Endothelial cell (in vitro differentiated cells): ENCODE measurements around the gene MAST1. TPM values are rescaled to one million over a fixed set of nuclear protein-coding genes. Genes with fewer than 3 reads are reported as not detected.

Experiments used
- DNase-seq: peaks from one replicate; pipeline ENCODE4 v3.0.0; 2021; ENCODE audit warnings: low spot score
- H3K27ac Mint-ChIP-seq: one replicate; pipeline ENCODE4 v1.8.0; 2021; ENCODE audit warnings: mixed read lengths, inconsistent platforms; ENCODE audit not compliant: unreplicated experiment
- H3K27me3 Mint-ChIP-seq: one replicate; pipeline ENCODE4 v1.8.0; 2021; ENCODE audit warnings: mild to moderate bottlenecking, moderate library complexity, mixed read lengths, inconsistent platforms; ENCODE audit not compliant: unreplicated experiment
- H3K36me3 Mint-ChIP-seq: one replicate; pipeline ENCODE4 v1.8.0; 2021; ENCODE audit warnings: mild to moderate bottlenecking, low read depth, mixed read lengths, inconsistent platforms; ENCODE audit not compliant: unreplicated experiment
- H3K4me1 Mint-ChIP-seq: one replicate; pipeline ENCODE4 v1.8.0; 2021; ENCODE audit warnings: mild to moderate bottlenecking, mixed read lengths, inconsistent platforms; ENCODE audit not compliant: unreplicated experiment
- H3K4me3 Mint-ChIP-seq: one replicate; pipeline ENCODE4 v1.8.0; 2021; ENCODE audit warnings: mild to moderate bottlenecking, mixed read lengths, inconsistent platforms; ENCODE audit not compliant: unreplicated experiment
- H3K9me3 Mint-ChIP-seq: one replicate; pipeline ENCODE4 v1.8.0; 2021; ENCODE audit warnings: mixed read lengths, inconsistent platforms; ENCODE audit not compliant: unreplicated experiment
- CTCF ChIP-seq: fragments of 200-600 bp; sonication (generic); IDR thresholded peaks from one replicate; pipeline ENCODE4 v1.5.0; 2021; ENCODE audit warnings: antibody characterized with exemption; ENCODE audit not compliant: unreplicated experiment
- long read RNA-seq: library from polyadenylated mRNA; unstranded; transcript quantifications from one replicate; pipeline ENCODE4 v2.0.0, GENCODE V29; 2020; ENCODE audit not compliant: unreplicated experiment
- total RNA-seq: library from RNA; stranded (reverse); fragmentation: NEBNext Ultra II Directional; extraction: Animal tissue kit (Norgen Biotek cat#: 25700); gene quantifications from one replicate; pipeline ENCODE4 v1.2.1, GENCODE V29; 2021; ENCODE audit not compliant: unreplicated experiment

The MAST1 gene
- total RNA-seq = 4.1 TPM
- long read RNA-seq, partial matches to known transcripts = 3 of 3 reads
- long read RNA-seq, other reads (novel, unspliced or antisense) = 0 of 3 reads

- H3K36me3 Mint-ChIP-seq = peaks cover 7% of the 10 kb centered on the region
- peak within 1 kb of the TSS; percentile 85 for H3K4me3 Mint-ChIP-seq
- no peak within 1 kb of the TSS for H3K27ac Mint-ChIP-seq
- peaks cover 38% of the 10 kb centered on the region for H3K27me3 Mint-ChIP-seq
- peaks cover 16% of the 10 kb centered on the region for H3K4me1 Mint-ChIP-seq
- peak; percentile 68 for DNase-seq
- H3K9me3 Mint-ChIP-seq = no peaks in the 10 kb centered on the region
- peak; percentile 65 for TF ChIP-seq CTCF
Observed at GRCh38 chr19:12838182-12838885, at the start of gene MAST1. Gene MAST1, plus strand, starts transcription at chr19:12838515. Its CDS starts 58 bp downstream, at chr19:12838573.

- Mint-ChIP-seq H3K36me3 (no peaks in the 10 kb centered on the region), H3K4me3 (peak overlapping the region; percentile 67), H3K27ac (peak overlapping the region; percentile 80), H3K4me1 (peaks cover 20% of the 10 kb centered on the region), H3K9me3 (no peaks in the 10 kb centered on the region), H3K27me3 (peaks cover 23% of the 10 kb centered on the region)
- DNase-seq = no peak
- TF ChIP-seq CTCF = no peak
Observed at GRCh38 chr19:12788682-12789097, 49.6 kb upstream of the MAST1 start.

- Mint-ChIP-seq H3K4me1 (peaks cover 23% of the 10 kb centered on the region), H3K4me3 (peak overlapping the region; percentile 67), H3K9me3 (no peaks in the 10 kb centered on the region), H3K27me3 (peaks cover 27% of the 10 kb centered on the region), H3K36me3 (no peaks in the 10 kb centered on the region), H3K27ac (peak overlapping the region; percentile 80)
- no peak for DNase-seq
- no peak for TF ChIP-seq CTCF
Observed at GRCh38 chr19:12789098-12789903, 49.0 kb upstream of the MAST1 start.

- Mint-ChIP-seq H3K27ac (peak overlapping the region; percentile 76), H3K9me3 (no peaks in the 10 kb centered on the region), H3K4me3 (peak overlapping the region; percentile 87), H3K36me3 (no peaks in the 10 kb centered on the region), H3K4me1 (peaks cover 23% of the 10 kb centered on the region), H3K27me3 (peaks cover 28% of the 10 kb centered on the region)
- no peak for TF ChIP-seq CTCF
- DNase-seq = peak; percentile 88
Observed at GRCh38 chr19:12789904-12790619, 48.3 kb upstream of the MAST1 start.
